ENCODE data around the gene ARPC5.

The ARPC5 gene

GRCh38 chr1:183585038-183585437 lies 50.5 kb downstream of the ARPC5 start:
- no peak for TF ChIP-seq CTCF (IDR thresholded peaks at IDR 0.05; ENCODE audit: unreplicated experiment in 3 of 3)
- Mint-ChIP-seq H3K4me3 (no peak overlapping the region), H3K4me1 (peaks cover 4% of the 10 kb centered on the region), H3K36me3 (ENCODE audit: low read depth) (no peaks in the 10 kb centered on the region), H3K9me3 (no peaks in the 10 kb centered on the region), H3K27me3 (ENCODE audit: low read depth) (peaks cover 9% of the 10 kb centered on the region), H3K27ac (no peak overlapping the region)

GRCh38 chr1:183584147-183584546 lies 51.4 kb downstream of the ARPC5 start:
- Mint-ChIP-seq H3K4me3 (no peak overlapping the region), H3K36me3 (ENCODE audit: low read depth) (no peaks in the 10 kb centered on the region), H3K9me3 (no peaks in the 10 kb centered on the region), H3K4me1 (peaks cover 4% of the 10 kb centered on the region), H3K27me3 (ENCODE audit: low read depth) (peaks cover 9% of the 10 kb centered on the region), H3K27ac (no peak overlapping the region)
- no peak for TF ChIP-seq CTCF (IDR thresholded peaks at IDR 0.05; ENCODE audit: unreplicated experiment in 3 of 3)

GRCh38 chr1:183583466-183583865 lies 52.1 kb downstream of the ARPC5 start:
- Mint-ChIP-seq H3K27ac (no peak overlapping the region), H3K27me3 (ENCODE audit: low read depth) (peaks cover 9% of the 10 kb centered on the region), H3K9me3 (no peaks in the 10 kb centered on the region)

GRCh38 chr1:183582021-183582713 lies 53.4 kb downstream of the ARPC5 start:
- Mint-ChIP-seq H3K9me3 (no peaks in the 10 kb centered on the region), H3K36me3 (ENCODE audit: low read depth) (no peaks in the 10 kb centered on the region), H3K27ac (peak overlapping the region in 1 of 3 experiments; percentile 50), H3K27me3 (ENCODE audit: low read depth) (peaks cover 10% of the 10 kb centered on the region), H3K4me1 (peaks cover 4% of the 10 kb centered on the region), H3K4me3 (no peak overlapping the region)
- TF ChIP-seq CTCF (IDR thresholded peaks at IDR 0.05; ENCODE audit: unreplicated experiment in 3 of 3) = no peak

More at GRCh38 chr1:183583466-183583865, 52.1 kb downstream of the ARPC5 start:
- TF ChIP-seq CTCF (IDR thresholded peaks at IDR 0.05; ENCODE audit: unreplicated experiment in 3 of 3) = no peak
- H3K36me3 Mint-ChIP-seq (ENCODE audit: low read depth) = no peaks in the 10 kb centered on the region
- no peak overlapping the region for H3K4me3 Mint-ChIP-seq
- peaks cover 4% of the 10 kb centered on the region for H3K4me1 Mint-ChIP-seq

GRCh38 chr1:183580281-183580682 lies 55.3 kb downstream of the ARPC5 start:
- H3K4me1 Mint-ChIP-seq = peaks cover 8% of the 10 kb centered on the region
- H3K27ac Mint-ChIP-seq = peak overlapping the region in 1 of 3 experiments; percentile 8
- no peaks in the 10 kb centered on the region for H3K36me3 Mint-ChIP-seq (ENCODE audit: low read depth)
- peak in 2 of 3 experiments; percentile 10 to 15 for TF ChIP-seq CTCF (IDR thresholded peaks at IDR 0.05; ENCODE audit: unreplicated experiment in 3 of 3)
- H3K4me3 Mint-ChIP-seq = no peak overlapping the region
- no peaks in the 10 kb centered on the region for H3K9me3 Mint-ChIP-seq
- H3K27me3 Mint-ChIP-seq (ENCODE audit: low read depth) = peaks cover 10% of the 10 kb centered on the region

- peaks cover 8% of the 10 kb centered on the region for H3K4me1 Mint-ChIP-seq
- H3K4me3 Mint-ChIP-seq = no peak overlapping the region
These were observed 56.7 kb downstream of the ARPC5 start for GRCh38 chr1:183578856-183579255.

More at GRCh38 chr1:183578856-183579255, 56.7 kb downstream of the ARPC5 start:
- Mint-ChIP-seq H3K27ac (no peak overlapping the region), H3K36me3 (ENCODE audit: low read depth) (no peaks in the 10 kb centered on the region), H3K9me3 (no peaks in the 10 kb centered on the region), H3K27me3 (ENCODE audit: low read depth) (peaks cover 13% of the 10 kb centered on the region)
- TF ChIP-seq CTCF (IDR thresholded peaks at IDR 0.05; ENCODE audit: unreplicated experiment in 3 of 3) = no peak

Data from nephron (organoid).